Measurements from ENCODE around the gene ZNF175. TPM values are rescaled to one million over a fixed set of nuclear protein-coding genes. Genes with fewer than 3 reads are reported as not detected.

ZNF175 gene
- total RNA-seq, 4 donors from 2014 or later: 4.1 to 17.8 (median 9.3) TPM

- intact Hi-C loops (cut with DNase I; ENCODE audit: low total_unique reads): no loop called here
- H3K36me3 ChIP-seq: no peaks in the 10 kb centered on the region
- no peak for DNase-seq
These were observed 16.4 kb downstream of the ZNF175 start for GRCh38 chr19:51587264-51588191.

GRCh38 chr19:51589511-51589910, 18.4 kb downstream of the ZNF175 start:
- no peak for DNase-seq
- Histone ChIP-seq H3K27me3 (no peaks in the 10 kb centered on the region), H3K9me3 (peaks cover 0 to 15% of the 10 kb centered on the region in 2 donors), H3K4me1 (peaks cover 0 to 8% of the 10 kb centered on the region in 2 donors), H3K27ac (no peak overlapping the region), H3K4me3 (no peak overlapping the region), H3K36me3 (no peaks in the 10 kb centered on the region)
- intact Hi-C loops (cut with DNase I; ENCODE audit: low total_unique reads): no loop called here
- no peak for TF ChIP-seq POLR2A (IDR thresholded peaks at IDR 0.05)
- no peak for TF ChIP-seq CTCF (IDR thresholded peaks at IDR 0.05)

More at GRCh38 chr19:51587264-51588191, 16.4 kb downstream of the ZNF175 start:
- Histone ChIP-seq H3K27ac (no peak overlapping the region), H3K4me3 (no peak overlapping the region), H3K4me1 (no peaks in the 10 kb centered on the region), H3K9me3 (peaks cover 0 to 15% of the 10 kb centered on the region in 2 donors), H3K27me3 (no peaks in the 10 kb centered on the region)
- TF ChIP-seq CTCF (IDR thresholded peaks at IDR 0.05): no peak
- no peak for TF ChIP-seq POLR2A (IDR thresholded peaks at IDR 0.05)

- Histone ChIP-seq H3K4me1 (peaks cover 0 to 8% of the 10 kb centered on the region in 2 donors), H3K27me3 (no peaks in the 10 kb centered on the region), H3K27ac (no peak overlapping the region), H3K4me3 (no peak overlapping the region), H3K36me3 (no peaks in the 10 kb centered on the region), H3K9me3 (peaks cover 0 to 15% of the 10 kb centered on the region in 2 donors)
- TF ChIP-seq CTCF (IDR thresholded peaks at IDR 0.05): no peak
- intact Hi-C loops (cut with DNase I; ENCODE audit: low total_unique reads): loop anchor here (10.0 kb wide), 1 partner anchor 476 kb away; no protein-coding TSS in a partner anchor
- DNase-seq: no peak
These were observed 19.4 kb downstream of the ZNF175 start for GRCh38 chr19:51590441-51590840.

GRCh38 chr19:51592521-51592920, 21.4 kb downstream of the ZNF175 start:
- Histone ChIP-seq H3K4me1 (peaks cover 0 to 8% of the 10 kb centered on the region in 2 donors), H3K4me3 (no peak overlapping the region), H3K27ac (no peak overlapping the region), H3K9me3 (peaks cover 0 to 9% of the 10 kb centered on the region in 2 donors), H3K36me3 (no peaks in the 10 kb centered on the region), H3K27me3 (no peaks in the 10 kb centered on the region)
- TF ChIP-seq CTCF (IDR thresholded peaks at IDR 0.05) (no peak), POLR2A (IDR thresholded peaks at IDR 0.05) (no peak)
- no peak for DNase-seq
- intact Hi-C loops (cut with DNase I; ENCODE audit: low total_unique reads): loop anchor here (10.0 kb wide), 1 partner anchor 478 kb away; no protein-coding TSS in a partner anchor
